ENCODE data around the gene CCDC3. TPM values are rescaled to one million over a fixed set of nuclear protein-coding genes. Genes with fewer than 3 reads are reported as not detected.

CCDC3 gene
- polyA plus RNA-seq, 2 of the 4 experiments (the other 2 are of a cell fraction): 0.58 to 0.94 TPM

DNA sequence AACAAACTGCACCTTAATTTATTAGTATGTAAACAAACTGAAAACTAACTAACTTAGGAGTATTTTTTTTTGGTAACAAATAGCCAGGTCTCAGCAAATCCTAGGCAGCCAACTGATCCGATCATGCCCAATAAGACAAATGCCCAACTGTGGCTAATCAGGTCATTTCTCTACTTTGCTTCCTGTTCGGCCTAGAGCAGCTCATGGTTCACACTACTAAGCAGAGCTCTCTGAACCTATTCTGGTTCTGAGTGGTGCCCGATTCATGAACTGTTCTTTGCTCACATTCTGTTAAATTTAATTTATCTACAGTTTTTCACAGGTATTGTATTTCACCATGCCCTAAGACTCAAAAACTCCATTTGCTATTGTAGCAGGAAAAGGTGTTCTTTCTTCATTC lies 55.1 kb downstream of the CCDC3 start:
- ChIA-PET POLR2A (no interaction called here), CTCF (interaction anchor here (0.6 to 1.1 kb wide), 2 partner anchors 14 to 17 kb away, joined by 3 to 5 read pairs; no protein-coding TSS in a partner anchor)
- H3K4me2 ChIP-seq: no peak overlapping the region
- DNase-seq (ENCODE audit: low read depth in 1 of 2, low spot score in 1 of 2): no peak
- no peaks in the 10 kb centered on the region for H3K4me1 ChIP-seq
- no peak overlapping the region for H3K27ac ChIP-seq
- WGBS (ENCODE audit: missing lambda C conversion rate): 71% methylated on average over 3 of the region's 3 CpGs
- ATAC-seq: no peak
- H3K9me3 ChIP-seq: no peaks in the 10 kb centered on the region
- TF ChIP-seq EHF (CRISPR knock-in tag; IDR thresholded peaks at IDR 0.05) (no peak), KDM1A (IDR thresholded peaks at IDR 0.05; ENCODE audit: low read depth) (no peak), HOXA7 (CRISPR knock-in tag; IDR thresholded peaks at IDR 0.05) (no peak), SMC3 (IDR thresholded peaks at IDR 0.05) (no peak), POLR2A (IDR thresholded peaks at IDR 0.05; ENCODE audit: low read length) (no peak), MAZ (IDR thresholded peaks at IDR 0.05; ENCODE audit: borderline replicate concordance, low read depth, low read length) (no peak), ZFP36 (IDR thresholded peaks at IDR 0.05; ENCODE audit: borderline replicate concordance, partially characterized antibody) (no peak), EHMT2 (IDR thresholded peaks at IDR 0.05; ENCODE audit: low read depth) (no peak), NFE2L2 (conservative IDR thresholded peaks at IDR 0.05; ENCODE audit: low read length) (no peak), FOXS1 (CRISPR knock-in tag; IDR thresholded peaks at IDR 0.05) (no peak)
- TF ChIP-seq, protein P1, sequence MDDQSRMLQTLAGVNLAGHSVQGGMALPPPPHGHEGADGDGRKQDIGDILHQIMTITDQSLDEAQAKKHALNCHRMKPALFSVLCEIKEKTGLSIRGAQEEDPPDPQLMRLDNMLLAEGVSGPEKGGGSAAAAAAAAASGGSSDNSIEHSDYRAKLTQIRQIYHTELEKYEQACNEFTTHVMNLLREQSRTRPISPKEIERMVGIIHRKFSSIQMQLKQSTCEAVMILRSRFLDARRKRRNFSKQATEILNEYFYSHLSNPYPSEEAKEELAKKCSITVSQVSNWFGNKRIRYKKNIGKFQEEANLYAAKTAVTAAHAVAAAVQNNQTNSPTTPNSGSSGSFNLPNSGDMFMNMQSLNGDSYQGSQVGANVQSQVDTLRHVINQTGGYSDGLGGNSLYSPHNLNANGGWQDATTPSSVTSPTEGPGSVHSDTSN (IDR thresholded peaks at IDR 0.05): no peak
- no peak for FAIRE-seq
- H3K4me3 ChIP-seq: no peak overlapping the region

DNA sequence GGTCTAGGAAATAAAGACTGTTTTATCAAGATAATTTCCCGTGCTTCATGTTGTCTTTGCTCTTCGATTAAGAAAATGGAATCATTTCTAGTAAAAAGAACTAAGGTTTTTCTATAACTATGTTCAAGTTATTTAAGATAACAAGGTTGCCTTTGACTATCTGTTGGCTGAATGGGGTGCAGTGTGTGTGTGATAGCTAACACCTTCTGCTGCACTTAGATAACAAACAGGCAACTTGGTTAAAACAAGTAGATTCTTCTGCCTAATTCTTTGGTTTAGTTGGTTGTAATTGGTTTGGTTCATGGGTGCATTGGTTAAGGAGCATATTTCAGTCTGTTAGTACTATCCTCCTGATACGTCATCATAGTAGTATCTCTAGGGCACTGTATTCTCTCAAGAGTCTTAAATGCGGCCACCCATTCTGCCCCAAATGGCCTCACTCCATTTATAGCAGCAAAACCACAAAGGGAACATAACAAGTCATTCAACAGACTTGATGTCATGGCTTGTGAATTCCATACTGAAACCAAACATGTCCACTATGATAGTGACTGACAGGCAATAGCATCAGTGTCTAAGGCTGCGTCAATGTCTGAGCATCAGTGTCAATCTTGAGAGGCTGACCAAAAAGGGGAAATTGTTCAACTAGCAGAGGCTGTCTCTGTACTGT lies 55.7 kb downstream of the CCDC3 start:
- FAIRE-seq (no peak), DNase-seq (ENCODE audit: low read depth in 1 of 2, low spot score in 1 of 2) (no peak)

More for the DNA sequence above, 55.7 kb downstream of the CCDC3 start:
- Histone ChIP-seq H3K4me3 (no peak overlapping the region), H3K27ac (no peak overlapping the region), H3K9me3 (no peaks in the 10 kb centered on the region), H3K4me1 (no peaks in the 10 kb centered on the region), H3K4me2 (no peak overlapping the region)
- no peak for ATAC-seq
- POLR2A ChIA-PET: no interaction called here
- CTCF ChIA-PET: interaction anchor here (1.1 kb wide), 1 partner anchor 15 kb away, joined by 3 read pairs; no protein-coding TSS in a partner anchor
- WGBS (ENCODE audit: missing lambda C conversion rate): 65% methylated on average over 5 of the region's 5 CpGs
- TF ChIP-seq JUNB (IDR thresholded peaks at IDR 0.05): no peak
- TF ChIP-seq HOXA7 (CRISPR knock-in tag; IDR thresholded peaks at IDR 0.05): no peak
- TF ChIP-seq CBX8 (IDR thresholded peaks at IDR 0.05): no peak
- TF ChIP-seq JUN (IDR thresholded peaks at IDR 0.05): no peak
- no peak for TF ChIP-seq HOXB13 (CRISPR knock-in tag; IDR thresholded peaks at IDR 0.05; ENCODE audit: low read depth)
- TF ChIP-seq ZFP36 (IDR thresholded peaks at IDR 0.05; ENCODE audit: borderline replicate concordance, partially characterized antibody): no peak
- no peak for TF ChIP-seq RAD21 (conservative IDR thresholded peaks at IDR 0.05 in 1 of 2, IDR thresholded peaks at IDR 0.05 in 1 of 2)
- TF ChIP-seq, protein P2, sequence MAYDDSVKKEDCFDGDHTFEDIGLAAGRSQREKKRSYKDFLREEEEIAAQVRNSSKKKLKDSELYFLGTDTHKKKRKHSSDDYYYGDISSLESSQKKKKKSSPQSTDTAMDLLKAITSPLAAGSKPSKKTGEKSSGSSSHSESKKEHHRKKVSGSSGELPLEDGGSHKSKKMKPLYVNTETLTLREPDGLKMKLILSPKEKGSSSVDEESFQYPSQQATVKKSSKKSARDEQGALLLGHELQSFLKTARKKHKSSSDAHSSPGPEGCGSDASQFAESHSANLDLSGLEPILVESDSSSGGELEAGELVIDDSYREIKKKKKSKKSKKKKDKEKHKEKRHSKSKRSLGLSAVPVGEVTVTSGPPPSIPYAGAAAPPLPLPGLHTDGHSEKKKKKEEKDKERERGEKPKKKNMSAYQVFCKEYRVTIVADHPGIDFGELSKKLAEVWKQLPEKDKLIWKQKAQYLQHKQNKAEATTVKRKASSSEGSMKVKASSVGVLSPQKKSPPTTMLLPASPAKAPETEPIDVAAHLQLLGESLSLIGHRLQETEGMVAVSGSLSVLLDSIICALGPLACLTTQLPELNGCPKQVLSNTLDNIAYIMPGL (CRISPR knock-in tag; IDR thresholded peaks at IDR 0.05; ENCODE audit: borderline replicate concordance): no peak
- TF ChIP-seq NPAS2 (CRISPR knock-in tag; IDR thresholded peaks at IDR 0.05; ENCODE audit: borderline replicate concordance): no peak
- no peak for TF ChIP-seq CHD4 (IDR thresholded peaks at IDR 0.05; ENCODE audit: borderline replicate concordance)
- TF ChIP-seq TP53 (CRISPR knock-in tag; IDR thresholded peaks at IDR 0.05): no peak
- TF ChIP-seq KDM5A (IDR thresholded peaks at IDR 0.05): no peak
- no peak for TF ChIP-seq MAZ (IDR thresholded peaks at IDR 0.05; ENCODE audit: borderline replicate concordance, low read depth, low read length)
- TF ChIP-seq, protein P3, sequence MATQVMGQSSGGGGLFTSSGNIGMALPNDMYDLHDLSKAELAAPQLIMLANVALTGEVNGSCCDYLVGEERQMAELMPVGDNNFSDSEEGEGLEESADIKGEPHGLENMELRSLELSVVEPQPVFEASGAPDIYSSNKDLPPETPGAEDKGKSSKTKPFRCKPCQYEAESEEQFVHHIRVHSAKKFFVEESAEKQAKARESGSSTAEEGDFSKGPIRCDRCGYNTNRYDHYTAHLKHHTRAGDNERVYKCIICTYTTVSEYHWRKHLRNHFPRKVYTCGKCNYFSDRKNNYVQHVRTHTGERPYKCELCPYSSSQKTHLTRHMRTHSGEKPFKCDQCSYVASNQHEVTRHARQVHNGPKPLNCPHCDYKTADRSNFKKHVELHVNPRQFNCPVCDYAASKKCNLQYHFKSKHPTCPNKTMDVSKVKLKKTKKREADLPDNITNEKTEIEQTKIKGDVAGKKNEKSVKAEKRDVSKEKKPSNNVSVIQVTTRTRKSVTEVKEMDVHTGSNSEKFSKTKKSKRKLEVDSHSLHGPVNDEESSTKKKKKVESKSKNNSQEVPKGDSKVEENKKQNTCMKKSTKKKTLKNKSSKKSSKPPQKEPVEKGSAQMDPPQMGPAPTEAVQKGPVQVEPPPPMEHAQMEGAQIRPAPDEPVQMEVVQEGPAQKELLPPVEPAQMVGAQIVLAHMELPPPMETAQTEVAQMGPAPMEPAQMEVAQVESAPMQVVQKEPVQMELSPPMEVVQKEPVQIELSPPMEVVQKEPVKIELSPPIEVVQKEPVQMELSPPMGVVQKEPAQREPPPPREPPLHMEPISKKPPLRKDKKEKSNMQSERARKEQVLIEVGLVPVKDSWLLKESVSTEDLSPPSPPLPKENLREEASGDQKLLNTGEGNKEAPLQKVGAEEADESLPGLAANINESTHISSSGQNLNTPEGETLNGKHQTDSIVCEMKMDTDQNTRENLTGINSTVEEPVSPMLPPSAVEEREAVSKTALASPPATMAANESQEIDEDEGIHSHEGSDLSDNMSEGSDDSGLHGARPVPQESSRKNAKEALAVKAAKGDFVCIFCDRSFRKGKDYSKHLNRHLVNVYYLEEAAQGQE (IDR thresholded peaks at IDR 0.05): no peak
- no peak for TF ChIP-seq ZNF302 (CRISPR knock-in tag; IDR thresholded peaks at IDR 0.05)
- no peak for TF ChIP-seq CEBPB (IDR thresholded peaks at IDR 0.05)
